HG02981 (cell line): ENCODE data around the gene ETAA1.

Source experiments
- ATAC-seq: cut with Tn5 transposase; IDR thresholded peaks from one replicate; pipeline ENCODE4 v1.9.1; 2021; ENCODE audit warnings: mild to moderate bottlenecking, moderate library complexity; ENCODE audit not compliant: unreplicated experiment

The ETAA1 gene

DNA sequence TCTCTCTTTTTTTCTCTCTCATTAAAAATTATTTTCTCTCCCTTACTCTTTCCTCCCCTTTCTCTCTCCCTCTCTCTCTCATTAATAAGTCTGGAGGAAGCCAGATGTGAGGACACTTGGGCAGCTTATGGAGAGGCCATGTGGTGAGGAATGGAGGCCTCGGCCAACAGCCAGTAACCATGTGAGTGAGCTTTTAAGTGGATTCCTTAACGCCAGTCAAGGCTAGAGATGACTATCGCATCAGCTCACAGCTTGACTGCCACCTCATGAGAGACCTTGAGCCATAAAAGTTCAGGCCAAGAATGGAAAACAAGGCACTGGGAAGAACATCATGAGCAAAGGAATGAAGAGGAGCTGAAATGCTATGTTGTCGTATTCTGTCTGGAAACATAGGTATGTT lies 39.1 kb downstream of the ETAA1 start:
- no peak for ATAC-seq

DNA sequence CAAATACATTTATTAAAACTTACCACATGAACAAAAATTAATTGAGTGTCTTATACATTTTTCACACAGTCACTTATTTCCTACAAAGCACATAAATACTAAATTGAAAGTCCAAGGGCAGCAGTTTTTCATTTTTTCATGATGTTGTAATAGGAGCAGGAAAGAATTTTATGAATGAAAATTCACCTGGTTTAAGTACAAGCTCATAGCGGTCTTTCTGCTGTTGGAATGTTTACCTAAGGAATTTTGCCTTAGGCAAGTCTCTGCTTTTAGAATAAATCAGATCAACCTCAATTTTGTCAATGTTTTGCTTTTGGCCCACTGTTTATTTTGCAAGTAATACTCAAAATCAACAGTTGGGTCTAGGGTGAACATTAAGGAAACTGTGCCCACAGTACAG lies 40.0 kb downstream of the ETAA1 start:
- no peak for ATAC-seq

- no peak for ATAC-seq
These were observed 41.2 kb downstream of the ETAA1 start for GRCh38 chr2:67438337-67438736.

GRCh38 chr2:67445652-67446268 lies 48.6 kb downstream of the ETAA1 start:
- ATAC-seq = no peak

DNA sequence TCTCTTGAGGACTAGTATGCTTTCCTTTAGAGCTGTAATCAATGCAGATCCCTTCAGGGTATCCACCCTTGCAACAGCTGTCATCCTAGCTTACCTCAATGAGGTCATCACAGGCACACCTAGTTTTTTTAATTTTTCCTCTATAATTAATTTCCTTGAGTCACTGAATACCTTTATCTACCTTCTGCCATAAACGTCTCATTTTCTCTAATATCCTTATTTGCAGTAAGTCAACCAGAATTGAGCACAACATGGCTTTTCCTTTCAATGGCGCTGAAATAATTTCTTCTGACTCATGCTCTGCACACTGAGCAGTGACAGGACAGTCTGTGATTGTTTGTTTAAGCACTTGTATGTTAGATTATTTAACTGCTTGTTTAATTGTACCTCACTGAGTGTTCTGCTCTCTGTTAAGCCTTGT lies 49.4 kb downstream of the ETAA1 start:
- no peak for ATAC-seq

DNA sequence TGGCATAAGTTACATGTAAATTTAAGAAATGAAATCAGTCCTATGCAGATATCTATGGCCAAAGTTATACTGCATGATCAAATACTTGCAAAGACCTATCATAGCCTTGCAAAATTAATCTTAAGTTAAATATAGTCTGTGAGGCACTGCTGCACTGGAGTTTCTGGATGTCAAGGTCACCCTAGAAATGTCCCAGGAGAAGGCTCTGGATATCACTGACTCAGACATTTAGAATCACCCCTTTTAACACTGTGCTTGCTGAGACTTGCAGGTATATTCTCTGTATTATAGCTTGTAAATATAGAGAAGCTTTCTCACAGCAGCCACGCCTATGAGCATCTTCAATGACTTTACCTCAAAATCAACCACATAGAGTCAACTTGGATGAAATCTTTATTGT lies 51.5 kb downstream of the ETAA1 start:
- no peak for ATAC-seq

- ATAC-seq = no peak
These were observed 54.1 kb downstream of the ETAA1 start for GRCh38 chr2:67451086-67451832.

DNA sequence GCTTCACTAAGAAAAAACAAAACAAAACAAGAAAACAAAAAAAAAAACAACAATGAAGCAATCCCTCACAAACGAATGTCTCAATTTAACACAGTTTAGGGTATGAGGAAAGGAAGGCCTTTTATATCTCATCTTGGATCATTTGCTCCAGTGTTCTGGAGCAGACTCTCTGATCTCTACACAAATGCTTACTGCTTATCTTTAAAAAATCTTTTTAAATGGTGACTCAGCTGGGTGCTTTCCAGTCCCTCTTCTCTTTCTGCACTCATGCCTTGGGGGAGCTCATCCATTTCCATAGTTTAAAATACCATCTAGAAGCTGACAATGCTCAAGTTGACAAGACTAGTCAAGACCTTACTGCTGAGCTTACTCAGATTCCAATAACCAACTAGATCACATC lies 56.2 kb downstream of the ETAA1 start:
- no peak for ATAC-seq

DNA sequence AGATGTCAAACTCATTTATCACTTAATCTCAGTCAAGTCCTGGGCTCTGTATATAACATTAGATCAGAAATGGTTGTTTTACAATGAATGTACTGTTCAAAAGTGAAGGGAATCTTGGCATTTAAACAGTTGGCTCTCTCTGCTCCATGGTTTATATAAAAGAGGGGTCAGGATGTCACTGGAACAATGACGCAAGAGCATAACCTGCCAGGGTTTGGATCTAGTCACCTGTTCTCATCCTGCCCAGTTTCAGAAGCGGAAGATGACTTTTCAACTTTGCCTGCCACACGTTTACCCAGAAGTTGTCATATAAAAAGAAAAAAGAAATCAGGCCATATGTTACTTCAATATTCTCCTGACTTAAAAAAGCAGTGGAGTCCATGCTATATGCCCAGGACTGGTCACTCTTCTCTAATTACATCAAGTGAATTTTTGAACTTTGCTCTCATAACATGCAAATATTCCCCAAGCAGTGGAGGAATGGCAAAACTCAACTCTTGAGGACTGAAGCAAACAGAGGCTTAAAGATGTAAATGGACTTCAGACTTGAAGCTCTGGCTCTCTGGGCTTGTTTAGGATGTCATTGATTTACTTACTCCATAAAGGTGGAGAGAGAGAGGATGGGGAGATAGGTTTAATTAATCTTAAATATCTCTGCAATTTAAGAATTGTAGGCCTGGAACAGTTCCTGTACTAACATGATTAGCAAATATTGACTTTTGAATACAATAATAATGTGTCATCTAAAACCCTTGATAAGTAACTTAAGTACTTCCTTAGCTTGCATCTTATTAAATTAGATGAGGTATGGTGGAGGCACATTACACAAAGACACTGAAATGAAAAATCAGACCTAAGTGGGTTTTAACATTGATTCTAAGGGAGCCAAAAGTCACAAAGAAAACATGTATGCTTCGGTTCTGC lies 58.3 kb downstream of the ETAA1 start:
- no peak for ATAC-seq

DNA sequence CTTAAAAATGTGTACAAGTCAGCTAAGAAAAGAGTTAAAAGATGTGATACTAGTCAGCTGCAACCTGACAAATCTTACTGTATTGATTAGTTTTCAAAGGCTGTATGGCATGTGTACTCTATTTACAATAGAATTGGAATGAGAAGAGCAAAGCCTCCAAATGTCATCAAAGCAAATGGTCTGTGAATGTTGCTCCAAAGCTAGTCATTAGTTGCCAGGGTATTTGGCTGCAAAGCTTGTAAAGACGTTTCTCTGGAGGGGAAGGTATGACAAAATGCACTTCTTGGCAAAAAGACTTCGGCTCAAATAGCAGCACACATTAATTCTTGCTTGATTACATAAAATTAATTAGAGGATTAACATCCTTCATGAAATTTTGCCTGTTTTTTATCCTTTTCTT lies 59.3 kb downstream of the ETAA1 start:
- ATAC-seq = no peak

DNA sequence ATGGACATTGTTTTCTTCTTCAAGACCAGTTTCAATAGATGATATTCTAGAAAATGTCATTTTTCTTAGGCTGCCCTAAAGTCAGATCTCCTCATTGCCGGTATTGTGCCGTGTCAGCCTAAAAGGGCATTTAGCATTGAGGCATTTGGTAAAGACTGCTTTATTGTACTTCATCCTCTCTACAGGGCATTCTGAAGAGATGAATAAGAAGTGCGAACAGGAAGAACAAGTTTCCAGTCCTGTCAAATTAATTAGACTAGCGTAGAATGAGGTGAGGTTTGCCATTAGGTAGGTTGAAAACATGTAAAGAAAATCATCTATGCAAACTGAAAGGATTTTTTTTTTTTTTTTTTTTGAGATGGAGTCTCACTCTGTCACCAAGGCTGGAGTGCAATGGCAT lies 60.6 kb downstream of the ETAA1 start:
- ATAC-seq = no peak

DNA sequence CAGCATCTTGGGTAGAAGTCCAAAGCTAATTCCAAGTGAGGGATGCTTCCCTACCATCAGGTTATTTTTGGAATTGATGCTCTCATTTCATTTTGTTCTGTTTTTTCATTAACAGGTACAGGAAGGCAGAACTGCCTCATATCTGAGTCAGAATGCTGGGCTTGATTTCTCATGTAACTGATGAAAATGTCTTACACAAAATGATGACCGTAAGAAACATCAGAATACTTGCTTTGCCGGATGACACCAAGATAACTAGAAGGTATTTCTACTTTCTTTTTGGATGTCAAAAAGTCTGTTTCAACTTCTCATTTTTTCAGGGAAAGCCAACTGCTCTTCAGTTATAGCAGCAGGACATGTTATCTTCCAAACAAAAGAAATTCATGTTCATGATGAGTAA lies 62.6 kb downstream of the ETAA1 start:
- ATAC-seq = no peak
